DMS 273 (cell line): ENCODE measurements around the gene C2CD3.

ENCODE experiments used
- DNase-seq: peaks from one replicate; lab custom pipeline; 2025; ENCODE audit not compliant: unreplicated experiment; lab: John Stamatoyannopoulos, UW

The C2CD3 gene, protein sequence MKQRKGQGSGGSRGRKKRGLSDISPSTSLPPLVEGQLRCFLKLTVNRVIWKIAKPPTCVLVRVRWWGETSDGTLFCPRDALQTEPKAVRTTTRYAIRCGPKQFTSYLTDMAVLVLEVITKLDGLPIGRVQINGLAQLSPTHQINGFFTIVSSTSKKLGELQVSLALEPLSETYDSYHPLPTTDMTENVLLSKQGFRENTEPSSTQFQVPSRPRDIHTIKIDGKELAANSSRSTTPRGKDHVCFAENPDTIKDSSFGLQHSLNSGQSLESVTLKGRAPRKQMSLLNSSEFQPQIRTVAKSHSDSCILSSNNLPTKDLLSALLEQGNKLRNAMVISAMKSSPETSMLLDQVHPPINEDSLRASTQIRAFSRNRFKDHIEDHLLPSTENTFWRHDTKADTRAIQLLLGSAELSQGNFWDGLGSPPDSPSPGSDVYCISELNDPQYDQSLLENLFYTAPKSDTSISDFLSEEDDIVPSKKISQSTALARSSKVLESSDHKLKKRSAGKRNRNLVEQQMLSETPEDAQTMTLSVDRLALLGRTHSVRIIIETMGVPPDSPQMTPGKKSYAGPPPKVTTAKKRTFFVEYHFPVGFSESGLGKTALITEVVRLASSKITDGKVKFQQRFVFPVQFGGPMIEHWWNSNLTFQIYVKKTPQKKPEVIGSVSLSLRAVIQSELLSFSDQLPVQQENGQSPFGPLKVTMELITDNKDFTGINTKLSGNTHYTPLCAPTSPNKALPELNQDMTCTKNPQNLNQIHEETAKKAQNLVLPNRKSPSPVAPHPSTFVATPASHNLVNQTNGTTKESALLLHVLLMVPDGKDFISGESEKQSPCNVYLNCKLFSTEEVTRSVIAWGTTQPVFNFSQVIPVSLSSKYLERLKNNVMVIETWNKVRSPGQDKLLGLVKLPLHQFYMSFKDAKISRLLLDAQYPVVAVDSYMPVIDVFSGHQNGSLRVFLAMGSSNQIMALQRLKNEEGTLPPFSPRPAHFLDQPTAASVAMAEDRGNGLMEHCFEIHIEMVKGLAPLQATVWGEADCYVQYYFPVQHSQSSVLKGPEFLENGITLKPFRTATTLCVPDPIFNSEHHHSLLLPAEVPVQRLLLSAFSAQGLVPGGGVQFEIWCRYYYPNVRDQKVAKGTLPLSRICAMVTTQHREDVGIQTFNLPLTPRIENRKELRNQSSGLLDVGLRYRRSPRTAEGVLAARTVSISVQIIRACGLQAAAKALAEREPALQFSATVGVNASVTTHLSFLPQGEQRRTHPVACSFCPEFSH (N-terminal part only)

DNA sequence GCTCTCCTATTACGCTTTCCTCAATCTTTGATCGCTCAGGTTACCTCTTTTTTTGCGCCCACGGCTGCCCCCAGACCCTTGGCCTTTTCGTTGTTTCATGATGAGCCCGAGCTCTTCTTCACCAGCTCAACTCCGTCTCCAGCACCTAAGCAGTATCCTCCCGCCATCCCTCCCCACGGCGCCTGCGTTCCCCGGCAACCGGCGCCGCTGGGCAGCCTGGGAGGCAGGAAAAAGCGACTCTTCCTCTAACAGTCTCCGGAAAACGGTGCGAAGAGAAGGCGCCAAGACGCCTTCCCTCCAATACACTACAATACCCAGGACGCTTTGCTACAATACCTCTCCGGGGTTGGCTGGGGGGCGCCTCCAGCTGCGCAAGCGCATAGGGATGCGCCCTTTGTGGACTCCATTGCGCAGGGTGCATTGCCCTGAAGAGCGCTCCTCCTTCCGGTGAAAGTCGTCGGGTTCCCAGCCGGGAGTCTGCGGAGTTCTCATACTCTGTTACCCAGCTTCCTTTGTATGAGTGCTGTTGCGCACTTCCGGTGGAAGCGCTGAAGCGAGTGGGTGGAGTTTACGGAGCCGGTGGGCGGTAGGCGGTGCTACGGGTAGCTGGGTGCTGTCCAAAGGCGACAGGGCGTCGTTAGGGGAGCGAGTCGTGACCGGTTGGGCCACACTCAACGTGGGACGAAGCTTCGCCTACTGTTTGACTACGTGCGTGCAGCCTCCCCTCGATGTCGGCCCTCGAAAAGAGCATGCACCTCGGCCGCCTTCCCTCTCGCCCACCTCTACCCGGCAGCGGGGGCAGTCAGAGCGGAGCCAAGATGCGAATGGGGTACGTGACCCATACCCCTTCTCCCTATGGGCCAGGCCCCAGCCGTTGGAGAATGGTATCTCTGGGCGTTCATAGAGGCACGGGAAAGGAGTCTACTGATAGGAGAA lies at the start of gene C2CD3, which contains the start of gene PPME1:
Gene C2CD3, minus strand, starts transcription at position 309 of the 936 bp plus-strand sequence. Its CDS starts 210 bp downstream, at position 99.
Gene PPME1, plus strand, starts transcription at position 596 of the 936 bp plus-strand sequence. Its CDS starts 133 bp downstream, at position 729.
- peak; percentile 99 for DNase-seq

DNA sequence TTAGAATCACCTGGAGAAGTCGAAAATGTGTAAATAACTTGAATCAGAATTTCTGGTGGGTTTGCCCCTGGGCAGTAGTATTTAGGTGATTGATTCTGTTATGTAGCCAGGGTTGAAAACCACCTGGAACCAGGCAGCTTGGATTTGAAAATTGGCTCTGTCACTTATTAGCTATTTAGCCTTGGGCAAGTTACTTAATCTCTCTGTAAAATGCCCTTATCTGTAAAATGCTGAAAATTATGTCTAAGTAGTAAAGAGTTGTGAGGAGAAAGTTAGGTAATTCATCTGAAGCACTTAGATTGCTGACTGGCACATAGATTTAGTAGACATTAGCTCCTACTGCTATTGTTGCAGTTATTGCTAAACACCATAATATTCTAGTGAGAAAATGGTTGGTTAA lies 49.6 kb upstream of the C2CD3 start:
- DNase-seq = no peak

DNA sequence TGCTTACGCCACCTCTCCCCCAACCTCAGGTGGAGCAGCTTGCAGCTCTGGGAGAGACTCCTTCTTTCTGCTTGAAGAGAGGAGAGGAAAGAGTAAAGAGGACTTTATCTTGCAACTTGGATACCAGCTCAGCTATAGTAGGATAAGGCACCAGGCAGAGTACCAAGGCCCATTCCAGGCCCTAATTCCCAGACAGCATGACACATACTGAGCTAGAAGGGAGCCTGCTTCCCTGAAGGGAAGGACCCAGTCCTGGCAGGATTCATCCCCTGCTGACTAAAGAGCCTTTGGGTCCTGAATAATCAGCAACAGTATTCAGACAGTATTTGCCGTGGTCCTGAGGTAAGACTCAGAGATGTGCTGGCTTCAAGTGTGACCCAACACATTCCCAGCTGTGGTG lies 41.7 kb upstream of the C2CD3 start:
- DNase-seq = no peak

- DNase-seq = no peak
These were observed 37.7 kb upstream of the C2CD3 start for GRCh38 chr11:74208507-74208906.

DNA sequence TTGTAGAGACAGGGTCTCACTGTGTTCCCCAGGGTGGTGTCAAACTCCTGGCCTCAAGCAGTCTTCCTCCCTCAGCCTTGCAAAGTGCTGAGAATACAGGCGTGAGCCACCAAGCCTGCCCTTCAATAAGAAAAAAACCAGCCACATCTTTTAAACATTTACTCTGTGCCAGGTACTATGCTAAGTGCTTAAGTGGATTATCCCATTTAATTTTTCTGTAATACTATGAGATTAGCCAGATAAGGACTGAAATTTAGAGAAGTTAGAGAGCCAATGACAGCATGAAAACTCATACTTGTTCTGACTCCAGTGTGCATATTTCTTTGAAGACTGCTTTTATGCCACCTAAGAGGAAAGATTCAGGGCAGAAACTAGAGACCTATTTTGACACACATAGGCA lies 35.9 kb upstream of the C2CD3 start:
- no peak for DNase-seq

DNA sequence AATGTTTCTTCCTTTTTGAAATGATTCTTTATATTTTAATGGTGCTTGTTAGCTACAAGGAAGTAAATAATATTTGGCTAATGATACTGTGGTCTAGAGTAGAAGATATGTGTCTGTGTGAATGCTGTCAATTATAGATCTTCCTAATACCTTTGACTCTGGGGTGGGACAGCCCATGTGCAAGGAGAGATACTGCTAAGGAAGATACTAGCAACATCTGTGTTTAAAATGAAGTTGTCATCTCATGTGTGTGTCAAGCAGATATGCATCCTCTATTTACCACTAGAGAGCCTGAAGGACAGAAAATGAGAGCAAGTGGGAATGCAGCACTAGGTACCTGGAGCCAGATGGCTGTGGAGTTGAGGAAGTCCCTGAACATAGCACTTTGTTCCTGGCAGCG lies 34.4 kb upstream of the C2CD3 start:
- no peak for DNase-seq

DNA sequence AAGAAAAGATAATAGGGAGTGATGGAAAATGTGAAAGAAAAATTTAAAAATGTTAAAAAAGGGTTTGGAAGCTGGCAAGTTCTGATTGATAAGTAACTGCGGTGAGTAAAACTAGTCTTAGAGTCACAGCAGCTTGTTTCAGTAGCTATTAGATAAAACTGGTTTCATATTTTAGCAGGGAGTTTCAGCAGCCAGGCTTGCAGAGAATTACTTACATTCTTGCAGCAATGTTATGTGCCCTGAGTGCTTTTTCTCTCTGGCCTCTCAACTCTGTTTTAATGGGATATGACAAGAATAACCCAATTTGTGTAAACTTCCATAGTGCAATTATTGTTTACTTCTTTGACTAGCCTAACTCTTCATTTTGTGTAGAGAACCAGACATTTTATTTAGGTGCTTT lies 33.9 kb upstream of the C2CD3 start:
- no peak for DNase-seq

DNA sequence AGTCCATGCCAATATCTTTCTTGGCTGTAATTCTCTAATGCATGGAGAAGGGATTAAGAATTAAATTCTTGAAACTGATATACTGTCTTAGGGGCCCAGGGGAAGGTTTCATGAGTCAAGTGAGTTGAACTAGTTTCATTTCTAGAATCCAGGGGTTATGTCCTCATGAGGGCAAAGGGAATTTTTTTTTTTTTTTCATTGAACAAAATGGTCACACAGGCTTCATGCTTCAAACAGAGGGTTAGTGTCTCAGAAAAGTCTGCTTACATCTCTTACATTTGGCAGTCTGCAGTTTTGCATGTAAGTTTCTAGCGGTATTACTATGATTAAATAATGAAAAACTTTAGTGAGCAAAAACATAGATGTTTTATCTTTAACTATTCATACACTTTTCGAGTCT lies 33.2 kb upstream of the C2CD3 start:
- no peak for DNase-seq

DNA sequence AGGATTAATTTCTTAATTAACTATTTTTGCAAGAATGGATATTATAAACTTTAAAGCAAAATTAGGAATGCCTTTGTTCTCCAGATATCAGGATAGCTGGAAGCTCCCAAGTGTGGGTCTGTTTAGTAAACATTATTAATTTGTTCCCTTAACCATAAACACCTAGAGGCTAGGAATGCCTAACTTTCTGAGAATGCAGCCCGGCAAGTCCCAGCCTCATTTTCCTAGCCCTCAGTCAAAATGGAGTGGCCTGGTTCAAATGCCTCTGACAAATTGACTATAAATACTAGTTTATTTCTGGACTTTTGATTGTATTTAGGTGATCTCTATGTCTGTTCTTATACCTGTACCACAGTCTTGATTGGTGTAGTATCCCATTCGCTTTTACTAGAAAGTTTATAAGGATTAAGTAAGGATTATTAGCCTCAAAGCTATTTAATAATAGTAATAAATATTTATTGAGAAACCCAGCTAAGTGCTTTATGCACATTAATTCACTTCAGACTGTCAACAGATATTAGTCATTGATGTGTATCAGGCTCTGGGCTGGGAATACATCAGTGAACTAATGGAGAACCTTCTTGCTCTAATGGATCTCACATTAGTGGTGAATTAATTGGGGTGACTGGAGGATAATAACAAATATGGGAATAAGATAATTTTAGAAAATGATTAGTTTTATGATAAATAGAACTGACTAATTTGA lies 26.1 kb upstream of the C2CD3 start:
- DNase-seq = no peak

DNA sequence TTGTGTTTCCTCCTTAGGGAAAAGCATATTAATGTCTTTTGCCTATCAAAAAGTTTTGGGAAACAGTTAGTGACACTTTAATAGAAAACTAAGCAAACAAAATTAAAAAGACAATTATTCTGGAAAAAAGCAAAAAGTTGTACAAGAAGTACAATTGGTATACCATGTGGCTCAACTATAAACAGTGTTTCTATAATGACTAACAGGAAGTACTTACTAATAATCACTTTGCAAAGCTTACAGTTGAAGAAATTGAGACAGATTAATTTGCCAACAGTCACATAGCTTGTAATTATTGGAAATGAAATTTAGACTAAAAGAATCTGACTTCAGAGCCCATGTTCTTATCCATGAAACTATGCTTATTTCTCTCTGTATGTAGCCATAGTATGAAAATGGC lies 25.0 kb upstream of the C2CD3 start:
- no peak for DNase-seq

DNA sequence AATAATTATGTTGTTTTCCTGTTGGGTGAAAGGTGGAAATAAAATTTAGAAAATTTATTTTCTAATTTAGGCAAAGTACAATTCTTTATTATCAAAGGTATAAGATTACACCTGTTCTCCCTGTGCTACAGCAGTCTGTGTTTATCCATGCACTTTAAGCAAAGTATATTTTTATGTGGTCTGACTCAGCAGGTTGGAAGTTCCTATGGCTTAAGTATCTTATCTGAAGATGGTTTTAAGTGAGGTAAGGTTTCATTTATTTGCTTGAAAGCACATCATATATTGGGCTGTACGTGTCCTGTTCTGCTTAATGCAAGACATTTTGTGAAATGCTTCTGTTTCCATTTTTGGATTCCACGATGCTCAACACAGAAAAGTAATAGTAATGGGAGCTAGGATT lies 14.9 kb upstream of the C2CD3 start:
- DNase-seq = no peak

- no peak for DNase-seq
These were observed 14.5 kb upstream of the C2CD3 start for GRCh38 chr11:74185285-74185684.

GRCh38 chr11:74182635-74183034 lies 11.8 kb upstream of the C2CD3 start:
- no peak for DNase-seq

GRCh38 chr11:74179234-74180052 lies 8.6 kb upstream of the C2CD3 start:
- peak; percentile 38 for DNase-seq

GRCh38 chr11:74175920-74176319 lies 5.1 kb upstream of the C2CD3 start:
- DNase-seq = no peak

DNA sequence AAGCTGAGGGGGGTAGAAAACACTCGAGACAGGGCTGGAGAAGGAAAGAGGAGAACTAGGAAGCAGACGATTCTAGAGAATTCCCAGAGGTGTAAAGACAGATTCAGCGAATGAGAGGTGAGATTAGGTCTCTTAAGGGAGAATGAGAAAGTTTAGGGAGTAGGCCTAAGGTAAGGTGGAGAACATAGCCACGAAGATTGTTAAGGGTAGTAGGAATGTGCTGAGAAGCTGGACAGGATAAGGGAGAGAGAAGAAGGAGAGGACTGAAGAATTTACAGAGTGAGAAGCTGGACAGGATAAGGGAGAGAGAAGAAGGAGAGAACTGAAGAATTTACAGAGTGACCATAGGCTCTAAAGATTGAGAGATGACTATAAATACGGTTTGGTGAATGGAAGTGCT lies 1.2 kb upstream of the C2CD3 start:
- no peak for DNase-seq

- no peak for DNase-seq
These were observed 797 bp upstream of the C2CD3 start for GRCh38 chr11:74171630-74171968.

DNA sequence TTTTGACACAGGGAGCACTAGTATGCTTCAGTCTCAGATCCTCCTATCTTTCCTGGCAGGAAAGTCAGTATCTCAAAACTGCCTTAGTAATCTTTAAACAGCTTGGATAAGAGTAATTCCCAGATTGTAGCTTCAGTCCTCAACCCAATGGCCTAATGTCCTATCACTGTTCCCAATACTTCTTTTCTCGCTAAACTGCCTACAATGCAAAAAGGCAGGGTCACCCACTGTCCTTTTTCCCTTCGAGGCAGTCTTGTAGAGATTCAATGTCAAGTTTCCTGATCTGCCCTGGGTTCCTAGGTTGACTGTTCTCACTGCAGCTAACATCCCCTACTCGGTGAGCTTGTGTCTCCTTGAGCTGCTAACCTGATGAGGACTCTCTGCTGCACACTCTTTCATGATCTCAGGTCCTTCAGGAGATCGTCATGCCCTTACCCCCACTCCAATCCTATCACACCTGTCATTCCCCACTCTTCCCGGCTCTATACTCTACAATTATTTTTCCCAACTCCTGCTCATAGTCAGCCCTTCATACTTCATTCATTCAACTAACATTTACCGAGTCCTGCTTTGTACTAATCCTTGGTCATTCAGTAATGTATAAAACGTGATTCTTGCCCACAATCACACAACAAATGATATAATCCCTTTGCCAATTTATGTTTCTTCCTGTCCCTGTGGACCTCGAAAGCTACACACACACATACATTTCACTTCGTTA lies 904 bp downstream of the C2CD3 start:
- no peak for DNase-seq
